ENCODE results near the gene ZFAND2A.

GRCh38 chr7:1170741-1171501 is 10.9 kb upstream of the ZFAND2A start:
- no peak for TF ChIP-seq POLR2A (IDR thresholded peaks at IDR 0.05; ENCODE audit: low read length)
- TF ChIP-seq GATA1 (IDR thresholded peaks at IDR 0.05; ENCODE audit: low read depth, low read length), result no peak

All from erythroblast (primary cell).